HepG2 (cell line): Measurements from ENCODE around the gene PTPRU. TPM values are rescaled to one million over a fixed set of nuclear protein-coding genes. Genes with fewer than 3 reads are reported as not detected.

Experiments
- ADNP ChIP-seq: sonication (generic); formaldehyde crosslinking; IDR thresholded peaks from 2 replicates; pipeline ENCODE4 v1.4.0; 2020; ENCODE audit warnings: missing genetic modification reagents
- CENPT ChIP-seq: sonication (generic); formaldehyde crosslinking; IDR thresholded peaks from 2 replicates; pipeline ENCODE4 v1.8.0; 2022; ENCODE audit warnings: low read depth, mild to moderate bottlenecking, moderate library complexity, missing genetic modification reagents
- HES4 ChIP-seq: sonication (generic); formaldehyde crosslinking; IDR thresholded peaks from 2 replicates; pipeline ENCODE4 v1.9.0; 2021; ENCODE audit warnings: mild to moderate bottlenecking, missing genetic modification reagents, borderline replicate concordance
- KDM3A ChIP-seq: IDR thresholded peaks from 2 replicates; pipeline ENCODE4 v1.6.1; 2018; ENCODE audit warnings: low read depth, missing compliant biosample characterization
- MXD1 ChIP-seq: sonication (generic); formaldehyde crosslinking; IDR thresholded peaks from 2 replicates; pipeline ENCODE4 v1.4.0; 2020; ENCODE audit warnings: mild to moderate bottlenecking, missing genetic modification reagents
- NR0B2 ChIP-seq: sonication (generic); formaldehyde crosslinking; IDR thresholded peaks from 2 replicates; pipeline ENCODE4 v1.4.0; 2020; ENCODE audit warnings: mild to moderate bottlenecking, missing genetic modification reagents
- RELA ChIP-seq: sonication (generic); formaldehyde crosslinking; IDR thresholded peaks from 2 replicates; pipeline ENCODE4 v1.4.0; 2020; ENCODE audit warnings: missing genetic modification reagents
- RFX3 ChIP-seq: IDR thresholded peaks from 2 replicates; pipeline ENCODE4 v1.6.1; 2016; ENCODE audit warnings: missing biosample characterization, missing genetic modification reagents
- RFX5 ChIP-seq: IDR thresholded peaks from 2 replicates; pipeline ENCODE4 v1.6.1; 2011; ENCODE audit warnings: low read depth, low read length, improper control_type of control experiment
- SALL1 ChIP-seq: sonication (generic); formaldehyde crosslinking; IDR thresholded peaks from 2 replicates; pipeline ENCODE4 v1.8.0; 2022; ENCODE audit warnings: mild to moderate bottlenecking, missing genetic modification reagents
- STAT5B ChIP-seq: sonication (generic); formaldehyde crosslinking; IDR thresholded peaks from 2 replicates; pipeline ENCODE4 v1.4.0; 2020; ENCODE audit warnings: missing genetic modification reagents
- TBX2 ChIP-seq: sonication (generic); formaldehyde crosslinking; IDR thresholded peaks from 2 replicates; pipeline ENCODE4 v1.5.0; 2020; ENCODE audit warnings: missing genetic modification reagents, mild to moderate bottlenecking, borderline replicate concordance
- TBX3 ChIP-seq: fragments of 450-650 bp; IDR thresholded peaks from 2 replicates; pipeline ENCODE4 v1.6.1; 2017; ENCODE audit warnings: antibody characterized with exemption, mild to moderate bottlenecking, inconsistent platforms, borderline replicate concordance
- TEAD3 ChIP-seq: optimal IDR thresholded peaks from 2 replicates; pipeline ENCODE3; 2016; ENCODE audit warnings: borderline replicate concordance
- THAP7 ChIP-seq: sonication (generic); formaldehyde crosslinking; IDR thresholded peaks from 2 replicates; pipeline ENCODE4 v1.8.1; 2023; ENCODE audit warnings: mild to moderate bottlenecking, missing genetic modification reagents
- TP53 ChIP-seq: sonication (generic); formaldehyde crosslinking; conservative IDR thresholded peaks from 2 replicates; pipeline ENCODE4 v1.4.0; 2020; ENCODE audit warnings: missing genetic modification reagents
- ZNF124 ChIP-seq: sonication (generic); formaldehyde crosslinking; IDR thresholded peaks from 2 replicates; pipeline ENCODE4 v1.4.0; 2020; ENCODE audit warnings: missing genetic modification reagents
- ZNF335 ChIP-seq: sonication (generic); formaldehyde crosslinking; IDR thresholded peaks from 2 replicates; pipeline ENCODE4 v1.4.0; 2020; ENCODE audit warnings: missing genetic modification reagents
- ZNF614 ChIP-seq: IDR thresholded peaks from 2 replicates; pipeline ENCODE4 v1.6.1; 2018; ENCODE audit warnings: missing biosample characterization, missing genetic modification reagents, inconsistent platforms, borderline replicate concordance
- ZSCAN12 ChIP-seq: sonication (generic); formaldehyde crosslinking; IDR thresholded peaks from 2 replicates; pipeline ENCODE4 v1.9.0; 2021; ENCODE audit warnings: mild to moderate bottlenecking, missing genetic modification reagents
- ZSCAN20 ChIP-seq: sonication (generic); formaldehyde crosslinking; IDR thresholded peaks from 2 replicates; pipeline ENCODE4 v1.4.0; 2020; ENCODE audit warnings: missing genetic modification reagents, mild to moderate bottlenecking, borderline replicate concordance
- polyA plus RNA-seq, 8 experiments: library from polyadenylated mRNA; depleted of rRNA in 3 of 8; stranded (reverse) in 7 of 8; unstranded in 1 of 8; fragments of >200 nt; fragmentation: Illumina TruSeq in 4 of 8; extraction: Trizol in 4 of 8; gene quantifications; 2 replicates each; pipeline versions ENCODE4 v1.2.1 to v1.2.3, GENCODE V29; 2011 to 2016; ENCODE audit warnings: low read depth in 4 of 8, missing spikeins in 1 of 8, mixed read lengths in 1 of 8; ENCODE audit not compliant: insufficient read depth in 1 of 8
- total RNA-seq, 5 experiments: library from RNA; depleted of rRNA; stranded (reverse); fragments of >200 nt; fragmentation: Illumina TruSeq; extraction: Trizol; gene quantifications; 2 replicates each; pipeline ENCODE4 v1.2.3, GENCODE V29; 2016; ENCODE audit warnings: low read depth in 1 of 5
- TF ChIP-seq, protein P1 (sequence below): sonication (generic); IDR thresholded peaks from 2 replicates; pipeline ENCODE4 v1.6.1; 2016; ENCODE audit warnings: low read depth, borderline replicate concordance
- TF ChIP-seq, protein P2 (sequence below): sonication (generic); formaldehyde crosslinking; IDR thresholded peaks from 2 replicates; pipeline ENCODE4 v1.4.0; 2020; ENCODE audit warnings: missing genetic modification reagents
- TF ChIP-seq, protein P3 (sequence below): sonication (generic); formaldehyde crosslinking; IDR thresholded peaks from 2 replicates; pipeline ENCODE4 v1.4.0; 2020; ENCODE audit warnings: missing genetic modification reagents

PTPRU gene
- total and polyA plus RNA-seq, 2 of the 13 experiments (the other 11 are each of a cell fraction or from before 2014, with no cell fraction given) = 21.6 to 22.3 TPM

DNA sequence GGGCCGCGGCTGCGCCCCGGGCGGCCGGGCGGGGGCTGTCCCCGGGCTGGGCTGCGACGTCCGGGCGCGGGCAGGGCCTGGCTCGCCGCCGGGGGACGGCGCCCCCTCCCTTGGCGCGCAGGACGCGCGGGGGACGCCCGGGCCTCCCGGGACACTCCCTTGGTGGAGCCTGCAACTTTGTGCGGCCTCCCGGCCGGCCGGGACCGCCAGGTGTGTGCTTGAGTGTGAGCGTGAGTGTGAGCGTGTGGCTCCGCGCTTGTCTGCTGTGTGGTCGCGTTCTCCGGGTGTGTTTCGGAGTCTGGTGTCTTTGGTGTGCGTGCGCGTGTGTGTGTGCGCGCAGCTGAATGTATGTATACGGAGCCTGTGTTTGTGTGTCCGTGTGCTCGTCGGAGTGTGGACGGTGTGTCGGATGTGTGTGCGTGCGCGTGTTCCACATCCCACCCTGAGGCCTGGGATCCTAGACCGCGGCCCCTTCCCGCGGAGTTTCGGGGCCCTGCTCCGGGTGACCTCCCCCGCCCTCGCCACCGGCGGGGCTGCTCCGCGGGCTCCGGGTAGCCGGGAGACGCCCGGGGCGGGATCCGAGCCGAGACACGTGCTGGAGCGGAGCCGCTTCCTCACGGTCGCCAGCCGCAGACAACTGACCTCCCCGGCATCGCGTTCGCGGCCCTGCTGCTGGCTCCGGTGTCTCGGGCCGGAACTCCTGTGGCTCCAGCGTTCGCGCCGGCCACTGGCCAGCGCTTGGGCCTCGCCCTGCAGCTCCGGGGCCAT, 1.7 kb downstream of the PTPRU start (continued):
- TF ChIP-seq TBX3 (no peak), TP53 (CRISPR knock-in tag) (no peak), STAT5B (CRISPR knock-in tag) (no peak), TBX2 (CRISPR knock-in tag) (peak; percentile 24; the same call in 1 of the 2 replicates), NR0B2 (CRISPR knock-in tag) (peak; percentile 23; the same call in 1 of the 2 replicates), ZSCAN20 (CRISPR knock-in tag) (no peak), HES4 (CRISPR knock-in tag) (peak; percentile 60; the same call in 1 of the 2 replicates), ZNF335 (CRISPR knock-in tag) (no peak), CENPT (CRISPR knock-in tag) (peak; percentile 41; the same call in 1 of the 2 replicates), SALL1 (CRISPR knock-in tag) (peak; percentile 53), MXD1 (CRISPR knock-in tag) (peak; percentile 93), TEAD3 (CRISPR knock-in tag) (no peak), ZNF124 (peak; percentile 50; the same call in 1 of the 2 replicates), RFX3 (no peak), ADNP (CRISPR knock-in tag) (no peak), THAP7 (CRISPR knock-in tag) (peak; percentile 71; the same call in 1 of the 2 replicates), KDM3A (CRISPR knock-in tag) (no peak), RFX5 (no peak), ZSCAN12 (no peak), ZNF614 (CRISPR knock-in tag) (no peak), RELA (no peak)
- TF ChIP-seq, protein P1, sequence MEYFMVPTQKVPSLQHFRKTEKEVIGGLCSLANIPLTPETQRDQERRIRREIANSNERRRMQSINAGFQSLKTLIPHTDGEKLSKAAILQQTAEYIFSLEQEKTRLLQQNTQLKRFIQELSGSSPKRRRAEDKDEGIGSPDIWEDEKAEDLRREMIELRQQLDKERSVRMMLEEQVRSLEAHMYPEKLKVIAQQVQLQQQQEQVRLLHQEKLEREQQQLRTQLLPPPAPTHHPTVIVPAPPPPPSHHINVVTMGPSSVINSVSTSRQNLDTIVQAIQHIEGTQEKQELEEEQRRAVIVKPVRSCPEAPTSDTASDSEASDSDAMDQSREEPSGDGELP = no peak
- TF ChIP-seq, protein P2, sequence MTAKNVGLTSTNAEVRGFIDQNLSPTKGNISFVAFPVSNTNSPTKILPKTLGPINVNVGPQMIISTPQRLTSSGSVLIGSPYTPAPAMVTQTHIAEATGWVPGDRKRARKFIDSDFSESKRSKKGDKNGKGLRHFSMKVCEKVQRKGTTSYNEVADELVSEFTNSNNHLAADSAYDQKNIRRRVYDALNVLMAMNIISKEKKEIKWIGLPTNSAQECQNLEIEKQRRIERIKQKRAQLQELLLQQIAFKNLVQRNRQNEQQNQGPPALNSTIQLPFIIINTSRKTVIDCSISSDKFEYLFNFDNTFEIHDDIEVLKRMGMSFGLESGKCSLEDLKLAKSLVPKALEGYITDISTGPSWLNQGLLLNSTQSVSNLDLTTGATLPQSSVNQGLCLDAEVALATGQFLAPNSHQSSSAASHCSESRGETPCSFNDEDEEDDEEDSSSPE (CRISPR knock-in tag) = peak; percentile 51
- TF ChIP-seq, protein P3, sequence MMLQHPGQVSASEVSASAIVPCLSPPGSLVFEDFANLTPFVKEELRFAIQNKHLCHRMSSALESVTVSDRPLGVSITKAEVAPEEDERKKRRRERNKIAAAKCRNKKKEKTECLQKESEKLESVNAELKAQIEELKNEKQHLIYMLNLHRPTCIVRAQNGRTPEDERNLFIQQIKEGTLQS (CRISPR knock-in tag) = 0 out of 2 replicates have a peak, but pooled peaks have one; percentile 36
